A549 (cell line): ENCODE data around the gene NR5A2. TPM values are rescaled to one million over a fixed set of nuclear protein-coding genes. Genes with fewer than 3 reads are reported as not detected.

Source experiments
- ATAC-seq, 2 experiments: fragments of 200-7000 bp in 1 of 2; fragments of >200 bp in 1 of 2; cut with Nextera tagmentation in 1 of 2; cut with Tn5 transposase in 1 of 2; 3 replicates each; pipeline versions ENCODE4 v1.8.0 to v1.9.1; 2018 to 2020; ENCODE audit warnings: mild to moderate bottlenecking in 1 of 2, moderate library complexity in 1 of 2
- CTCF ChIA-PET: fragments of 300-600 bp; sonication (Branson Sonifier 250); formaldehyde crosslinking; extraction: SDS; loops from one replicate; lab custom pipeline; 2021; ENCODE audit warnings: antibody characterized with exemption, inconsistent platforms; lab: Yijun Ruan, JAX
- POLR2A ChIA-PET: fragments of 350-600 bp; formaldehyde crosslinking; extraction: SDS; loops from one replicate; lab custom pipeline; 2021; ENCODE audit warnings: antibody characterized with exemption, inconsistent platforms; lab: Yijun Ruan, JAX
- DNase-seq, 2 experiments: peaks; one replicate each; pipeline versions ENCODE4 v3.0.0 to v3.0.0-alpha.2; 2011 to 2016; ENCODE audit warnings: low read depth in 1 of 2, low spot score in 1 of 2
- FAIRE-seq: peaks from 2 replicates; lab custom pipeline; 2011; peaks lifted over from hg19 to GRCh38; lab: Jason Lieb, UNC
- H3K27ac ChIP-seq, 2 experiments: fragments of >200 bp; sonication (Bioruptor Twin); formaldehyde crosslinking; 3 replicates each; pipeline ENCODE4 v1.5.1; 2016 to 2017
- H3K4me1 ChIP-seq: fragments of >200 bp; sonication (Bioruptor Twin); formaldehyde crosslinking; 3 replicates; pipeline ENCODE4 v1.6.1; 2016
- H3K4me2 ChIP-seq: fragments of >200 bp; sonication (Bioruptor Twin); formaldehyde crosslinking; 3 replicates; pipeline ENCODE4 v1.6.1; 2016
- H3K4me3 ChIP-seq: fragments of >200 bp; sonication (Bioruptor Twin); formaldehyde crosslinking; 3 replicates; pipeline ENCODE4 v1.5.1; 2016
- H3K9me3 ChIP-seq: fragments of >200 bp; sonication (Bioruptor Twin); formaldehyde crosslinking; 3 replicates; pipeline ENCODE4 v1.6.1; 2016
- BCL3 ChIP-seq: fragments of >200 bp; sonication (Bioruptor Twin); formaldehyde crosslinking; IDR thresholded peaks from 3 replicates; pipeline ENCODE4 v1.6.1; 2016
- BHLHE40 ChIP-seq: IDR thresholded peaks from 2 replicates; pipeline ENCODE4 v1.6.1; 2012; ENCODE audit warnings: low read depth, low read length, inconsistent platforms
- CBX2 ChIP-seq: fragments of 200-600 bp; sonication (generic); IDR thresholded peaks from 2 replicates; pipeline ENCODE4 v1.6.1; 2016; ENCODE audit warnings: low read depth, mild to moderate bottlenecking, borderline replicate concordance
- CEBPB ChIP-seq, 2 experiments: fragments of >200 bp in 1 of 2; sonication (Bioruptor Twin) in 1 of 2; formaldehyde crosslinking in 1 of 2; IDR thresholded peaks; 2 replicates each; pipeline ENCODE4 v1.6.1; 2012 to 2016
- CHD4 ChIP-seq: fragments of 200-600 bp; sonication (generic); IDR thresholded peaks from 2 replicates; pipeline ENCODE4 v1.6.1; 2016; ENCODE audit warnings: antibody characterized with exemption, mild to moderate bottlenecking, borderline replicate concordance
- EHF ChIP-seq: fragments of 250-450 bp; sonication (Bioruptor Pico); IDR thresholded peaks from 2 replicates; pipeline ENCODE4 v1.5.0; 2020; ENCODE audit warnings: mild to moderate bottlenecking
- EP300 ChIP-seq, 2 experiments: fragments of >200 bp; sonication (Bioruptor Twin); formaldehyde crosslinking; IDR thresholded peaks; 2 replicates in 1 of 2; 3 replicates in 1 of 2; pipeline ENCODE4 v1.6.1; 2016 to 2017
- ESRRA ChIP-seq: fragments of 150-350 bp; IDR thresholded peaks from 2 replicates; pipeline ENCODE4 v1.6.1; 2014; ENCODE audit warnings: mild to moderate bottlenecking, low read length, borderline replicate concordance
- NR3C1 ChIP-seq: fragments of >200 bp; sonication (Bioruptor Twin); formaldehyde crosslinking; IDR thresholded peaks from 3 replicates; pipeline ENCODE4 v1.6.1; 2017
- POLR2A ChIP-seq: IDR thresholded peaks from 2 replicates; pipeline ENCODE4 v1.6.1; 2012; ENCODE audit warnings: mild to moderate bottlenecking, low read length
- RAD21 ChIP-seq, 2 experiments: fragments of >200 bp in 1 of 2; sonication (Bioruptor Twin) in 1 of 2; formaldehyde crosslinking in 1 of 2; IDR thresholded peaks in 1 of 2; conservative IDR thresholded peaks in 1 of 2; 2 replicates in 1 of 2; 3 replicates in 1 of 2; pipeline ENCODE4 v1.6.1; 2012 to 2018; ENCODE audit warnings: inconsistent platforms in 1 of 2
- RFX5 ChIP-seq: fragments of 450-650 bp; IDR thresholded peaks from 2 replicates; pipeline ENCODE4 v1.7.1; 2014; ENCODE audit warnings: antibody characterized with exemption, mild to moderate bottlenecking, moderate library complexity
- USF2 ChIP-seq: fragments of 450-650 bp; IDR thresholded peaks from 2 replicates; pipeline ENCODE4 v1.6.1; 2014; ENCODE audit warnings: antibody characterized with exemption
- ZC3H11A ChIP-seq: fragments of 450-650 bp; IDR thresholded peaks from 2 replicates; pipeline ENCODE4 v1.6.1; 2014; ENCODE audit warnings: antibody characterized with exemption, mild to moderate bottlenecking
- ZNF302 ChIP-seq: fragments of 250-450 bp; sonication (Bioruptor Pico); IDR thresholded peaks from 2 replicates; pipeline ENCODE4 v1.9.0; 2021; ENCODE audit warnings: inconsistent platforms, mild to moderate bottlenecking, moderate library complexity
- WGBS: methylation state at CpG from one replicate; pipeline ENCODE4 v1.1.6; 2017; ENCODE audit errors: missing lambda C conversion rate; 5-methylcytosine and 5-hydroxymethylcytosine counted together
- polyA plus RNA-seq, 4 experiments: library from polyadenylated mRNA; depleted of rRNA in 3 of 4; stranded (reverse); fragments of >200 nt; fragmentation: RNase III in 1 of 4; extraction: RNeasy Plus Mini Kit Qiagen cat#74134 plus additional on column Dnase treatment in 1 of 4; gene quantifications; 2 replicates in 3 of 4; 3 replicates in 1 of 4; pipeline ENCODE4 v1.2.3, GENCODE V29; 2011 to 2017
- TF ChIP-seq, protein P1 (sequence below): fragments of >200 bp; sonication (Bioruptor Twin); formaldehyde crosslinking; IDR thresholded peaks from 3 replicates; pipeline ENCODE4 v1.5.1; 2016

The NR5A2 gene
- polyA plus RNA-seq, 2 of the 4 experiments (the other 2 are of a cell fraction): 12.0 to 24.1 TPM

- no peaks in the 10 kb centered on the region for H3K4me1 ChIP-seq
- H3K9me3 ChIP-seq: no peaks in the 10 kb centered on the region
- CTCF ChIA-PET: no interaction called here
- no peak for TF ChIP-seq ZC3H11A
- TF ChIP-seq, all 56 proteins: peak for 0
- no peak overlapping the region for H3K4me2 ChIP-seq
- 95% methylated on average over 6 of the region's 6 CpGs for WGBS
- POLR2A ChIA-PET: no interaction called here
- ATAC-seq (no peak), DNase-seq (no peak), FAIRE-seq (no peak)
- no peak overlapping the region for H3K4me3 ChIP-seq
- no peak overlapping the region for H3K27ac ChIP-seq
These were observed 22.3 kb upstream of the NR5A2 start for GRCh38 chr1:200005165-200005564.

- ATAC-seq: no peak
- POLR2A ChIA-PET: no interaction called here
- no peak for DNase-seq
- no peaks in the 10 kb centered on the region for H3K4me1 ChIP-seq
- CTCF ChIA-PET: interaction anchor here (1.9 kb wide), 1 partner anchor 322 kb away, joined by 5 read pairs; no protein-coding TSS in a partner anchor
- no peaks in the 10 kb centered on the region for H3K9me3 ChIP-seq
- no peak for FAIRE-seq
- no peak overlapping the region for H3K4me2 ChIP-seq
- H3K27ac ChIP-seq: no peak overlapping the region
- TF ChIP-seq ESRRA (no peak), RAD21 (conservative IDR thresholded peaks at IDR 0.05 in 1 of 2, IDR thresholded peaks at IDR 0.05 in 1 of 2) (no peak), CBX2 (no peak), BCL3 (no peak), BHLHE40 (no peak), ZNF302 (CRISPR knock-in tag) (no peak), POLR2A (no peak), NR3C1 (no peak), USF2 (no peak), CHD4 (no peak), EHF (no peak), CEBPB (IDR thresholded peaks at IDR 0.05) (no peak)
- 87% methylated on average over 3 of the region's 3 CpGs for WGBS
- no peak overlapping the region for H3K4me3 ChIP-seq
These were observed 20.8 kb upstream of the NR5A2 start for GRCh38 chr1:200006711-200007110.

- H3K9me3 ChIP-seq: no peaks in the 10 kb centered on the region
- WGBS: 51% methylated on average over 2 of the region's 2 CpGs
- DNase-seq (no peak), ATAC-seq (no peak), FAIRE-seq (no peak)
- TF ChIP-seq CEBPB (IDR thresholded peaks at IDR 0.05): peak; percentile 24 to 44; a peak in 2 of 4 replicates
- TF ChIP-seq EP300 (IDR thresholded peaks at IDR 0.05): 0 out of 5 replicates have a peak, but pooled peaks of 1 of the 2 experiments have one; percentile 28
- TF ChIP-seq, protein P1, sequence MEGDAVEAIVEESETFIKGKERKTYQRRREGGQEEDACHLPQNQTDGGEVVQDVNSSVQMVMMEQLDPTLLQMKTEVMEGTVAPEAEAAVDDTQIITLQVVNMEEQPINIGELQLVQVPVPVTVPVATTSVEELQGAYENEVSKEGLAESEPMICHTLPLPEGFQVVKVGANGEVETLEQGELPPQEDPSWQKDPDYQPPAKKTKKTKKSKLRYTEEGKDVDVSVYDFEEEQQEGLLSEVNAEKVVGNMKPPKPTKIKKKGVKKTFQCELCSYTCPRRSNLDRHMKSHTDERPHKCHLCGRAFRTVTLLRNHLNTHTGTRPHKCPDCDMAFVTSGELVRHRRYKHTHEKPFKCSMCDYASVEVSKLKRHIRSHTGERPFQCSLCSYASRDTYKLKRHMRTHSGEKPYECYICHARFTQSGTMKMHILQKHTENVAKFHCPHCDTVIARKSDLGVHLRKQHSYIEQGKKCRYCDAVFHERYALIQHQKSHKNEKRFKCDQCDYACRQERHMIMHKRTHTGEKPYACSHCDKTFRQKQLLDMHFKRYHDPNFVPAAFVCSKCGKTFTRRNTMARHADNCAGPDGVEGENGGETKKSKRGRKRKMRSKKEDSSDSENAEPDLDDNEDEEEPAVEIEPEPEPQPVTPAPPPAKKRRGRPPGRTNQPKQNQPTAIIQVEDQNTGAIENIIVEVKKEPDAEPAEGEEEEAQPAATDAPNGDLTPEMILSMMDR: no peak
- TF ChIP-seq RFX5: no peak
- CTCF ChIA-PET: interaction anchor here (1.5 kb wide), 1 partner anchor 13 kb away, joined by 3 read pairs; no protein-coding TSS in a partner anchor
- H3K27ac ChIP-seq: peak overlapping the region; percentile 25 to 75; a peak in 3 of 6 replicates
- no peak overlapping the region for H3K4me3 ChIP-seq
- H3K4me1 ChIP-seq: peaks cover 23% of the 10 kb centered on the region
- POLR2A ChIA-PET: interaction anchor here (1.0 kb wide), 1 partner anchor 13 kb away, joined by 5 read pairs; no protein-coding TSS in a partner anchor
- peak overlapping the region; percentile 19; the same call in 1 of the 3 replicates for H3K4me2 ChIP-seq
These were observed 11.7 kb upstream of the NR5A2 start for GRCh38 chr1:200015811-200016210.
